Measurements from ENCODE around the gene FOXJ3. TPM values are rescaled to one million over a fixed set of nuclear protein-coding genes. Genes with fewer than 3 reads are reported as not detected.

The FOXJ3 gene
- total and polyA plus RNA-seq, 2 of the 13 experiments (the other 11 are each of a cell fraction or from before 2014, with no cell fraction given): 16.6 to 48.5 TPM

GRCh38 chr1:42146626-42147320 lies 188.3 kb downstream of the FOXJ3 start (continued):
- TF ChIP-seq THAP7 (CRISPR knock-in tag; IDR thresholded peaks at IDR 0.05) (no peak), CBX2 (IDR thresholded peaks at IDR 0.05; ENCODE audit: low read depth, low read length) (no peak), CBX2 (CRISPR knock-in tag; IDR thresholded peaks at IDR 0.05; ENCODE audit: low read depth) (no peak), ZNF362 (CRISPR knock-in tag; IDR thresholded peaks at IDR 0.05; ENCODE audit: borderline replicate concordance) (no peak), GMEB2 (CRISPR knock-in tag; IDR thresholded peaks at IDR 0.05; ENCODE audit: low read depth) (no peak), ERF (CRISPR knock-in tag; IDR thresholded peaks at IDR 0.05) (0 out of 2 replicates have a peak, but pooled peaks have one; percentile 25), ZBTB40 (IDR thresholded peaks at IDR 0.05) (no peak), ZBTB40 (CRISPR knock-in tag; IDR thresholded peaks at IDR 0.05) (no peak), HNF1A (IDR thresholded peaks at IDR 0.05; ENCODE audit: low read depth) (no peak), HNF1A (CRISPR knock-in tag; IDR thresholded peaks at IDR 0.05; ENCODE audit: borderline replicate concordance) (no peak), ZNF83 (CRISPR knock-in tag; IDR thresholded peaks at IDR 0.05; ENCODE audit: borderline replicate concordance) (no peak), ZEB1 (IDR thresholded peaks at IDR 0.05; ENCODE audit: insufficient replicate concordance, low read depth) (peak; percentile 95)
